AG09319 (cell line): ENCODE measurements around the gene CCDC102B.

ENCODE experiments used
- DNase-seq: peaks from one replicate; pipeline ENCODE4 v3.0.0-alpha.2; 2010; ENCODE audit warnings: low read depth; ENCODE audit errors: extremely low read depth
- CTCF ChIP-seq: IDR thresholded peaks from 2 replicates; pipeline ENCODE4 v1.5.1; 2011; ENCODE audit warnings: low read depth, mild to moderate bottlenecking, inconsistent platforms, low read length, moderate library complexity

The CCDC102B gene

GRCh38 chr18:68965817-68966216, 167.9 kb downstream of the CCDC102B start:
- no peak for TF ChIP-seq CTCF
- no peak for DNase-seq

- DNase-seq, result no peak
- TF ChIP-seq CTCF, result no peak
These were observed 171.1 kb downstream of the CCDC102B start for GRCh38 chr18:68969027-68969426.

GRCh38 chr18:68972176-68972575, 174.3 kb downstream of the CCDC102B start:
- DNase-seq, result no peak
- TF ChIP-seq CTCF, result no peak

- DNase-seq, result no peak
- TF ChIP-seq CTCF, result no peak
These were observed 181.9 kb downstream of the CCDC102B start for GRCh38 chr18:68979737-68980136.

GRCh38 chr18:68983126-68983525, 185.2 kb downstream of the CCDC102B start:
- DNase-seq, result no peak
- TF ChIP-seq CTCF, result no peak

- DNase-seq, result no peak
- TF ChIP-seq CTCF, result no peak
These were observed 186.5 kb downstream of the CCDC102B start for GRCh38 chr18:68984342-68984741.

GRCh38 chr18:68985172-68985820, 187.4 kb downstream of the CCDC102B start:
- no peak for DNase-seq
- TF ChIP-seq CTCF, result no peak
